Type B pancreatic cell (in vitro differentiated cells): ENCODE measurements around the gene ANKS6. TPM values are rescaled to one million over a fixed set of nuclear protein-coding genes. Genes with fewer than 3 reads are reported as not detected.
A peak's percentile ranks its signal among the peaks of the same experiment; 100 is the strongest.

Experiments used
- DNase-seq: peaks from one replicate; pipeline ENCODE4 v3.0.0; 2021; ENCODE audit warnings: mixed read lengths; ENCODE audit not compliant: unreplicated experiment; ENCODE audit errors: extremely low spot score
- H3K27ac Mint-ChIP-seq: 2 replicates; pipeline ENCODE4 v1.8.0; 2021; ENCODE audit warnings: mild to moderate bottlenecking, mixed read lengths
- H3K27me3 Mint-ChIP-seq: 2 replicates; pipeline ENCODE4 v1.8.0; 2021; ENCODE audit warnings: mixed read lengths
- H3K36me3 Mint-ChIP-seq: 2 replicates; pipeline ENCODE4 v1.8.0; 2021; ENCODE audit warnings: mixed read lengths
- H3K4me1 Mint-ChIP-seq: one replicate; pipeline ENCODE4 v1.8.0; 2021; ENCODE audit warnings: mixed read lengths; ENCODE audit not compliant: unreplicated experiment
- H3K4me3 Mint-ChIP-seq: 2 replicates; pipeline ENCODE4 v1.8.0; 2021; ENCODE audit warnings: mild to moderate bottlenecking, mixed read lengths
- H3K9me3 Mint-ChIP-seq: 2 replicates; pipeline ENCODE4 v1.8.0; 2021; ENCODE audit warnings: mixed read lengths
- total RNA-seq: library from RNA; stranded (reverse); gene quantifications from 2 replicates; pipeline ENCODE4 v1.2.1, GENCODE V29; 2021; ENCODE audit warnings: low replicate concordance
- TF ChIP-seq, protein P1 (sequence below): fragments of 200-600 bp; sonication (generic); conservative IDR thresholded peaks from 2 replicates; pipeline ENCODE4 v1.5.0; 2021; ENCODE audit warnings: antibody characterized with exemption, mild to moderate bottlenecking

The ANKS6 gene
- total RNA-seq, 1 donor from 2014 or later: 32.2 TPM

DNA sequence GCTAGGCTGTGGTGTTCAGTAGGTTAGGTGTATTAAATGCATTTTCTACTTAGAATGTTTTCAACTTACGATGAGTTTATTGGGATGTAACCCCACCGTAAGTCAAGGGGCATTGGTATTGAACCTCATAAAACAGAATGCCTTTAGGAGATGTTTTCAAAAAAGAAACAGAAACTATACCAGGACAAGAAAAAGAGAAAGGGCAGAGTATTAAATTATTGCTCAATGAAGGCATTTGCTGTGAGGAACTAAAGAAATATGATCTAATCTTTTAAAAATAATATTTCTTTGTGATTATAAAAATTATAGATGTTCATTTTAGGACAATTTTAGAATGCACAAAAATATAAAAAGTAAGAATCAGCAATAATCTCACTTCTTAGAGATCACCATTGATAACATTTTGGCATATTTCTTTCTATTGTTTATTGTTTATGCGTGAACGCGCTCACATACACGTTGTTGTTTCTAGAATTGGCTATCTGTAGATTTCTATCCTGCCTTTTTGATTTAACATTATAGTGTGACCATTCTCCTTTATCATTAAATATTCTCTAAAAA, 19.1 kb upstream of the ANKS6 start:
- TF ChIP-seq, protein P1, sequence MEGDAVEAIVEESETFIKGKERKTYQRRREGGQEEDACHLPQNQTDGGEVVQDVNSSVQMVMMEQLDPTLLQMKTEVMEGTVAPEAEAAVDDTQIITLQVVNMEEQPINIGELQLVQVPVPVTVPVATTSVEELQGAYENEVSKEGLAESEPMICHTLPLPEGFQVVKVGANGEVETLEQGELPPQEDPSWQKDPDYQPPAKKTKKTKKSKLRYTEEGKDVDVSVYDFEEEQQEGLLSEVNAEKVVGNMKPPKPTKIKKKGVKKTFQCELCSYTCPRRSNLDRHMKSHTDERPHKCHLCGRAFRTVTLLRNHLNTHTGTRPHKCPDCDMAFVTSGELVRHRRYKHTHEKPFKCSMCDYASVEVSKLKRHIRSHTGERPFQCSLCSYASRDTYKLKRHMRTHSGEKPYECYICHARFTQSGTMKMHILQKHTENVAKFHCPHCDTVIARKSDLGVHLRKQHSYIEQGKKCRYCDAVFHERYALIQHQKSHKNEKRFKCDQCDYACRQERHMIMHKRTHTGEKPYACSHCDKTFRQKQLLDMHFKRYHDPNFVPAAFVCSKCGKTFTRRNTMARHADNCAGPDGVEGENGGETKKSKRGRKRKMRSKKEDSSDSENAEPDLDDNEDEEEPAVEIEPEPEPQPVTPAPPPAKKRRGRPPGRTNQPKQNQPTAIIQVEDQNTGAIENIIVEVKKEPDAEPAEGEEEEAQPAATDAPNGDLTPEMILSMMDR: no peak
- Mint-ChIP-seq H3K36me3 (peaks cover 13% of the 10 kb centered on the region), H3K27me3 (no peaks in the 10 kb centered on the region), H3K9me3 (peaks cover 5% of the 10 kb centered on the region), H3K4me3 (no peak overlapping the region), H3K4me1 (peaks cover 7% of the 10 kb centered on the region), H3K27ac (no peak overlapping the region)
- DNase-seq: no peak

DNA sequence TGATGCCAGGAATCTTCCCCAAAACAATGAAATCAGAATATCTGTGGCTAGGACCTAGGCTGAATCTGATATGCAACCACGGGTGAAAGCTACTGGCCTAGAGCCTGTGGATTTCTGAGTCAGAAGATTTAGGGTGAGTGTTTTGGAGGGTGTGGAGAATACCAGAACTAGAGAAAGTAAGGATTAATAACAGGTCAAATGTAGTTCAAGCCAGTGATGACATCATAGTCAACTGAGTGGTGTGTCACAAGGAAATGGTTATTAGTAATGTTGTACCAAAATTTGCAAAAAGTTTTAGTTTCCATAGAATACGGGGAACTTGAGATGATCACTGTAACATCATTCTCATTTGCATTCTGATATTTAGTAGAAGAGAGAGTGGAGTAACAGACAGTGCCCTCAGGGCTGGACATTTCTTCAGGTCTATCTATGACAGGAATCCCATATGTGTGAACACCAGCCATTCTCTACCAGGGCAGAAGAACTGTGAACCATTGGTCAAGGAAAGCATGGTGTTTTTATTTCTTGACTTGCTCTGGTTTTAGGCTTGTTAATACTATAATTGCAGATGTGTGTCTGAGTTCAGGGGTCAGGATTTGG, 14.8 kb upstream of the ANKS6 start:
- Mint-ChIP-seq H3K27me3 (no peaks in the 10 kb centered on the region), H3K4me3 (peak overlapping the region; percentile 69), H3K36me3 (peaks cover 8% of the 10 kb centered on the region), H3K4me1 (peaks cover 29% of the 10 kb centered on the region), H3K27ac (peak overlapping the region; percentile 93), H3K9me3 (peaks cover 5% of the 10 kb centered on the region)
- DNase-seq: no peak
- TF ChIP-seq, protein P1: no peak

DNA sequence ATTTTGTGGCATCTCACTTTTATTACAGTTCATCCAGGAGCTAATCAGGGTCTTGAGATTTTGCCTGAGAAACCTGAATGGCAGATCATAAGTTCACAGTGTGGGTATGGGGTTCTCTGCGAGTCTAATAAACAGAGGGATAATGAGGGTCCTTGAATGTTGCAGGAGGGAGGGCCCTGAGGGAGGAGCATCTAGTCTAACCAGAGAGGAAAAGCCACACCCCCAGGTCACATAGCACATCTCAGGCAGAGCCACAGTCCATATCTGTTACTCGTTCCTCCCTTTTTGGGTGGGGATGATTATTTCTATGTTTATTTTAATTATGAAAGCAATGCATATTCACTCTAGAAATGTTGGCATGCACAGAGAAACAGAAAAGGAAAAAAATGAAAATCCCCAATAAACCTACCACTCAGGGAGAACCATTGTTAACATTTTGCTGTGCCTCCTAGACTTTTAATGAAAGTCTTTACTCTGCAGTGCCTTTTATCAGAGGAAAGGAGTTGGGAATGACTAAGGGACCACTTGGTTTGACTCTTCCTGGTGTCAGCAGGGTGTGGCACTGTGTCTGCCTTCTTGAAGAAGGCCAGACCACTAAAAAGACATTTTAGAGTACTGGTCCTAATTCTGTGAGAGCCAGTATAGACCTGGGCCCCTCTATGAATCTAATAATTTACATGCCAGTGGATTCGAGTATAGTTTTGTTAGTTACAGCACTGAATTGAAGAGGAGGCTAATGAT, 13.9 kb upstream of the ANKS6 start:
- peak overlapping the region; percentile 93 for H3K27ac Mint-ChIP-seq

DNA sequence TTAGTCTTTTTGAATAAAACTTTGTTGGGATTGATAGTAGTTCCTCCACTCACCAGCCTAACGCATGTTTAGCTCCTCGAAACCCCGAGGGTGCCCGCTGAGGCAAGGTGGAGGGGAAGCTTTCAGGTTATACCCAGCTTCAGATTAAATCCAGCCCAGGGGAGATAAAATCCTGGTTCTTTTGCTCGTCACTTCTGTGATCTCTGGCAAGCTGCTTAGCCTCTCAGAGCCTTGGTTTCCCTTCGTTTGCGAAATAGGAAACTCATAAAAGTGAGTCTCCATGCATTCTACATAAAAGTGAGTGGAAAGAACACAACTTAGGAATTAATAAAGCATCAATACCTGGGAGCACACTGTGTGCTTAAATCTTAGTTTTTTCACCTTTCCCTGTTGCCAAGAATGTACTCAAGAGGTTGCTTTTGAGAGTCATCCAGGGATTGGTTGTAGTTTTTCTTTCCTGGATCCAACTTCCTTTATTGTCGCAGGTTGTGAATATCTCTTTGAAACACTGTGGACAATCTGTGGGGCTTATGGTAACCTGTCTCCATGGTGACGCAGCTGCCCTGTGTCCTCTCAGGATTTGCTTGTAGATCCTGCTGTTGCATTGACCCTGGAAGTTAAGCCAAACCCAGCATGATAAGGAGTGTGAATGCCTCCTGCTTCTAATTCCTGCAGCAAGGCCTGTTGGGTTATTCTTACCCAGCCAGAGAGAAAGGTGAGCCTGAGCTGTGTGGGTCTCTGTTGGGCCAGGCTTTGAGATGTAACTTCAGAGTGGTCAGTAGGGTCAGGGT, 13.2 kb upstream of the ANKS6 start:
- peak overlapping the region; percentile 87 for H3K4me3 Mint-ChIP-seq
- H3K27ac Mint-ChIP-seq: peak overlapping the region; percentile 93
- H3K27me3 Mint-ChIP-seq: peaks cover 9% of the 10 kb centered on the region
- H3K9me3 Mint-ChIP-seq: peaks cover 5% of the 10 kb centered on the region
- H3K4me1 Mint-ChIP-seq: peaks cover 30% of the 10 kb centered on the region
- TF ChIP-seq, protein P1: no peak
- DNase-seq: no peak
- H3K36me3 Mint-ChIP-seq: peaks cover 8% of the 10 kb centered on the region

More for the DNA sequence above, 13.9 kb upstream of the ANKS6 start:
- H3K27me3 Mint-ChIP-seq: peaks cover 4% of the 10 kb centered on the region
- peaks cover 30% of the 10 kb centered on the region for H3K4me1 Mint-ChIP-seq
- H3K4me3 Mint-ChIP-seq: peak overlapping the region; percentile 87
- TF ChIP-seq, protein P1: no peak
- peaks cover 5% of the 10 kb centered on the region for H3K9me3 Mint-ChIP-seq
- peaks cover 8% of the 10 kb centered on the region for H3K36me3 Mint-ChIP-seq
- no peak for DNase-seq

DNA sequence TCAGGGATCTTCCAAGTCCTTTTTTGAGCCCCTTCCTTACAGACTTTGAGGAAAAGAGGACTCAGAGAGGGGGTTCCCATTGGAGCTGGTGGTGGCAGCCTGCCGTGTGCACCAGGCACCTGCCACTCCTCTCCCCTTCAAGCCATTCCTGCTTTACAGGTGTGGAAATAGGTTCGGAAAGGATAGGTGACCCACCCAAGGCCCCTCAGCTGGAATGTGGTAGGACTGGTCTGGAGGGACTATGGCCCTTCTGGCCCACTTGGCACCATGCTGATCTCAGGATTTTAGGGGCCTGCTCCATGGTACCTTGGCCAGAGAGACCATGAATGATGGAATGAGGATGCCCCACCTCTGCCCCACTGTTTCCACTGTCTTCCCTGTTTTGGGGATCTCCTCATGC, 12.5 kb upstream of the ANKS6 start:
- peaks cover 8% of the 10 kb centered on the region for H3K36me3 Mint-ChIP-seq
- peak overlapping the region; percentile 87 for H3K4me3 Mint-ChIP-seq
- H3K27me3 Mint-ChIP-seq: peaks cover 14% of the 10 kb centered on the region

More for the DNA sequence above, 12.5 kb upstream of the ANKS6 start:
- Mint-ChIP-seq H3K9me3 (peaks cover 5% of the 10 kb centered on the region), H3K4me1 (peaks cover 30% of the 10 kb centered on the region), H3K27ac (peak overlapping the region; percentile 76)
- DNase-seq: no peak
- TF ChIP-seq, protein P1: no peak
